Lower leg skin (tissue), 4 donors: Measurements from ENCODE around the gene EVI5L. TPM values are rescaled to one million over a fixed set of nuclear protein-coding genes. Genes with fewer than 3 reads are reported as not detected.
A peak's percentile ranks its signal among the peaks of the same experiment; 100 is the strongest.

Experiments
- DNase-seq, 2 donors: peaks; one replicate each; pipeline ENCODE4 v3.0.0-alpha.2; 2019; ENCODE audit warnings: low spot score in 2 of 2
- H3K4me3 ChIP-seq: fragments of 200-600 bp; sonication (generic); 2 replicates; pipeline ENCODE4 v1.5.1; 2017; ENCODE audit warnings: mild to moderate bottlenecking, low read depth; ENCODE audit not compliant: poor library complexity, severe bottlenecking
- CTCF ChIP-seq, 3 donors: fragments of 450-650 bp; IDR thresholded peaks; one replicate each; pipeline ENCODE4 v1.5.1; 2016; ENCODE audit warnings: antibody characterized with exemption in 3 of 3, mild to moderate bottlenecking in 3 of 3, moderate library complexity in 2 of 3
- POLR2A ChIP-seq, 2 donors: fragments of 450-650 bp; IDR thresholded peaks; one replicate each; pipeline ENCODE4 v1.6.1; 2016 to 2017; ENCODE audit warnings: antibody characterized with exemption in 2 of 2, mild to moderate bottlenecking in 1 of 2, moderate library complexity in 1 of 2
- WGBS, 2 donors: methylation state at CpG; one replicate each; pipeline ENCODE4 v1.1.5; 2018; 5-methylcytosine and 5-hydroxymethylcytosine counted together
- intact Hi-C: fragments of 100-400 bp; cut with DNase I; formaldehyde crosslinking; loops from one replicate; pipeline ENCODE4 v1.15.0; 2023; ENCODE audit warnings: low total_unique reads
- total RNA-seq, 4 donors: library from RNA; depleted of rRNA; stranded (reverse); fragments of >200 nt; gene quantifications; one replicate each; pipeline ENCODE4 v1.1.0, GENCODE V29; 2016

EVI5L gene
- total RNA-seq, 4 donors from 2014 or later, result 16.2 to 23.3 (median 20.0) TPM

GRCh38 chr19:7905268-7905667 lies 75.2 kb downstream of the EVI5L start:
- TF ChIP-seq POLR2A (IDR thresholded peaks at IDR 0.05), result no peak
- TF ChIP-seq CTCF (IDR thresholded peaks at IDR 0.05), result no peak
- DNase-seq, result peak; percentile 15 to 86
- H3K4me3 ChIP-seq, result no peak overlapping the region
- intact Hi-C loops, result no loop called here
- WGBS, 2 donors, result 57 to 63% methylated on average over 10 of the region's 10 CpGs

GRCh38 chr19:7905859-7906258 lies 75.8 kb downstream of the EVI5L start:
- intact Hi-C loops, result no loop called here
- WGBS, 2 donors, result 89 to 91% methylated on average over 10 of the region's 10 CpGs
- TF ChIP-seq CTCF (IDR thresholded peaks at IDR 0.05), result no peak
- TF ChIP-seq POLR2A (IDR thresholded peaks at IDR 0.05), result no peak
- DNase-seq, result peak in 1 of 2 donors; percentile 16
- H3K4me3 ChIP-seq, result no peak overlapping the region

- intact Hi-C loops, result no loop called here
- TF ChIP-seq POLR2A (IDR thresholded peaks at IDR 0.05) (no peak), CTCF (IDR thresholded peaks at IDR 0.05) (no peak)
- 66 to 74% methylated on average over 19 of the region's 19 CpGs for WGBS, 2 donors
- DNase-seq, result no peak
- H3K4me3 ChIP-seq, result no peak overlapping the region
Measured at GRCh38 chr19:7907122-7907521, 77.1 kb downstream of the EVI5L start.

- DNase-seq, result no peak
- WGBS, 2 donors, result 77 to 82% methylated on average over 11 of the region's 11 CpGs
Measured at GRCh38 chr19:7907544-7907943, 77.5 kb downstream of the EVI5L start.

GRCh38 chr19:7908078-7908699 lies 78.2 kb downstream of the EVI5L start:
- TF ChIP-seq POLR2A (IDR thresholded peaks at IDR 0.05), result no peak
- no peak for TF ChIP-seq CTCF (IDR thresholded peaks at IDR 0.05)
- 76% methylated on average over 14 of the region's 14 CpGs for WGBS, 2 donors
- intact Hi-C loops, result no loop called here
- DNase-seq, result no peak
- no peak overlapping the region for H3K4me3 ChIP-seq

More at GRCh38 chr19:7907544-7907943, 77.5 kb downstream of the EVI5L start:
- intact Hi-C loops, result no loop called here
- no peak overlapping the region for H3K4me3 ChIP-seq
- no peak for TF ChIP-seq POLR2A (IDR thresholded peaks at IDR 0.05)
- no peak for TF ChIP-seq CTCF (IDR thresholded peaks at IDR 0.05)
